ENCODE data around the gene OSBPL2. TPM values are rescaled to one million over a fixed set of nuclear protein-coding genes. Genes with fewer than 3 reads are reported as not detected.

The OSBPL2 gene
- total and polyA plus RNA-seq, 7 donors: 9.6 to 30.9 (median 22.8) TPM

DNA sequence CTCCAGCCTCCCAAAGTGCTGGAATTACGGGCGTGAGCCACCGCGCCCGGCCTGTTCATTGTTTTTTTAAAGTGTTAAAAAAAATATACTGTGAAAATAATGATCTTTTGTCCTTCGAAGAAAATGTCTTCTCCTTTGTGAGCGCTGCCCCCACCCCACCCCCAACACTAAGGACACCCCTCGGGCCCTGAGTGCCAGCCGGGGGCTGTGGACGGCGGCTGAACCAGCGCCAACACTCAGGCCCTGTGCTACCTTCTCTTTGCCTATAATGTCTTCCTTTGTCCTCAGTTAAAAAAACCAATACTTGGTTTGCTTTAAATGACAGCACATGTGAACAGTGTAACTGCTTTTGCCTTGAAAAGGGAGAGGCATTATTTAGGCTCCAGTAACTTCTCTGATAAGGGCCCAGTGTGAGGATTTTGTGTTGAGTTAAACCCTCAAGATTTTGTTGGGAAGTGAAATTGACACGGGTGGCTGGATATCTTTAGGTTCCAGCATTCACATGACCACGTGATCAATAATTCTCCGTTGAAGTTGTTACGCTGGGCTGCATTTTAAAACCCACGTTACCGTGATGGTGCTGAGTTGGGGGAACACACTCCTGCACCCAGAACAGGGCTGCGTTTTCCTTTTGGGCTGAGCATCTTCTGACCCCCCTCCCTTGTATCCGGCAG lies 54.9 kb downstream of the OSBPL2 start:
- TF ChIP-seq, protein P1, sequence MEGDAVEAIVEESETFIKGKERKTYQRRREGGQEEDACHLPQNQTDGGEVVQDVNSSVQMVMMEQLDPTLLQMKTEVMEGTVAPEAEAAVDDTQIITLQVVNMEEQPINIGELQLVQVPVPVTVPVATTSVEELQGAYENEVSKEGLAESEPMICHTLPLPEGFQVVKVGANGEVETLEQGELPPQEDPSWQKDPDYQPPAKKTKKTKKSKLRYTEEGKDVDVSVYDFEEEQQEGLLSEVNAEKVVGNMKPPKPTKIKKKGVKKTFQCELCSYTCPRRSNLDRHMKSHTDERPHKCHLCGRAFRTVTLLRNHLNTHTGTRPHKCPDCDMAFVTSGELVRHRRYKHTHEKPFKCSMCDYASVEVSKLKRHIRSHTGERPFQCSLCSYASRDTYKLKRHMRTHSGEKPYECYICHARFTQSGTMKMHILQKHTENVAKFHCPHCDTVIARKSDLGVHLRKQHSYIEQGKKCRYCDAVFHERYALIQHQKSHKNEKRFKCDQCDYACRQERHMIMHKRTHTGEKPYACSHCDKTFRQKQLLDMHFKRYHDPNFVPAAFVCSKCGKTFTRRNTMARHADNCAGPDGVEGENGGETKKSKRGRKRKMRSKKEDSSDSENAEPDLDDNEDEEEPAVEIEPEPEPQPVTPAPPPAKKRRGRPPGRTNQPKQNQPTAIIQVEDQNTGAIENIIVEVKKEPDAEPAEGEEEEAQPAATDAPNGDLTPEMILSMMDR (IDR thresholded peaks at IDR 0.05): no peak
- WGBS, 3 donors: 90 to 92% (median 91%) methylated on average over 20 of the region's 20 CpGs
- Histone ChIP-seq H3K9me3 (no peaks in the 10 kb centered on the region), H3K4me3 (no peak overlapping the region), H3K4me1 (no peaks in the 10 kb centered on the region), H3K27me3 (ENCODE audit: insufficient read depth in 3 of 3, low read length in 2 of 3) (no peaks in the 10 kb centered on the region), H3K36me3 (ENCODE audit: insufficient read depth in 1 of 2, low read depth in 1 of 2) (peaks cover 4 to 86% of the 10 kb centered on the region in 2 donors), H3K27ac (no peak overlapping the region)
- ATAC-seq (no peak), DNase-seq (no peak)
- intact Hi-C loops (cut with DNase I): no loop called here

DNA sequence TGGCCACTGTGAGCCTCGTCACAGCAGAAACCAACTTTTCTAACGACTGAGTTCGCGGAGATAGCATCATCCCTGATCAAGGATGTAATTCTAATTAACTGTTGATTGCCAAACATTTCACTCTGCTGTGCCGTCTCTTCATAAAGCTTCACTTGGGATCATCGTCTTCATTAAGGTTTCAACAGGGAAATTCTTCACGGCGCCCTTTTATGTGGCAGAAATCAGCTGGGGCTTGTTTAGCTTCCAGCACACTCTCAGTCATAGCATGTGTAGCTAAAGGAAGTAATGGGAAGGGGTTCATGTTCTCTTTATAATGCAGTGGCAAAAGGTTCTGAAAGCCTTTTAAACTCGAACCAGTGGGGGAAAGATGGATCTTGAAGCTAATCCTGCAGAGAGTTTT lies 55.6 kb downstream of the OSBPL2 start:
- ATAC-seq (no peak), DNase-seq (no peak)
- TF ChIP-seq, protein P1 (IDR thresholded peaks at IDR 0.05): no peak
- WGBS, 3 donors: 83 to 86% (median 85%) methylated on average over 9 of the region's 9 CpGs
- intact Hi-C loops (cut with DNase I): no loop called here
- H3K27me3 ChIP-seq (ENCODE audit: insufficient read depth in 3 of 3, low read length in 2 of 3): no peaks in the 10 kb centered on the region
- H3K36me3 ChIP-seq (ENCODE audit: insufficient read depth in 1 of 2, low read depth in 1 of 2): peaks cover 4 to 87% of the 10 kb centered on the region in 2 donors
- H3K27ac ChIP-seq: no peak overlapping the region
- H3K4me1 ChIP-seq: no peaks in the 10 kb centered on the region
- no peak overlapping the region for H3K4me3 ChIP-seq
- no peaks in the 10 kb centered on the region for H3K9me3 ChIP-seq

DNA sequence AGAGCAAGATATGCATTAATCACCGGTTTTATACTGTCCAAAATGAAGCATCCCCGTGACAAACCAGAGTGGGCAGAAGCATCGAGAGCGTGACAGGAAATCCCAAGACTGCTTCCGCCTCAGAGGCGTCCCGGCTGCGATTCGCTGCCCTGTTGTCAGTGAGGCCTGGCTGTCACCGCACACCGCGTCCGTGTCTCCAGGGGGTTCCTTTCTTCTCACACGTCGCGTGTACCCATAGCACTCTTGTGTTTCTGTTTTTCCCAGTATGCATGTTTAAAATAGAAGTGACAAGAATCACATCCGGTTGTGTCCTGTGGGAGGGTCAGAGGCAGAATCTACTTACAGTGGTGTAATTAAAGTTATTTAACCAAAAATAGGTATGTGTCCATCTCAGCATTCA lies 56.2 kb downstream of the OSBPL2 start:
- 61 to 72% (median 63%) methylated on average over 17 of the region's 17 CpGs for WGBS, 3 donors
- Histone ChIP-seq H3K4me1 (no peaks in the 10 kb centered on the region), H3K27ac (no peak overlapping the region), H3K4me3 (no peak overlapping the region), H3K9me3 (no peaks in the 10 kb centered on the region), H3K27me3 (ENCODE audit: insufficient read depth in 3 of 3, low read length in 2 of 3) (no peaks in the 10 kb centered on the region), H3K36me3 (ENCODE audit: insufficient read depth in 1 of 2, low read depth in 1 of 2) (peaks cover 0 to 82% of the 10 kb centered on the region in 2 donors)
- DNase-seq: no peak
- ATAC-seq: no peak
- intact Hi-C loops (cut with DNase I): no loop called here
- TF ChIP-seq, protein P1 (IDR thresholded peaks at IDR 0.05): no peak

DNA sequence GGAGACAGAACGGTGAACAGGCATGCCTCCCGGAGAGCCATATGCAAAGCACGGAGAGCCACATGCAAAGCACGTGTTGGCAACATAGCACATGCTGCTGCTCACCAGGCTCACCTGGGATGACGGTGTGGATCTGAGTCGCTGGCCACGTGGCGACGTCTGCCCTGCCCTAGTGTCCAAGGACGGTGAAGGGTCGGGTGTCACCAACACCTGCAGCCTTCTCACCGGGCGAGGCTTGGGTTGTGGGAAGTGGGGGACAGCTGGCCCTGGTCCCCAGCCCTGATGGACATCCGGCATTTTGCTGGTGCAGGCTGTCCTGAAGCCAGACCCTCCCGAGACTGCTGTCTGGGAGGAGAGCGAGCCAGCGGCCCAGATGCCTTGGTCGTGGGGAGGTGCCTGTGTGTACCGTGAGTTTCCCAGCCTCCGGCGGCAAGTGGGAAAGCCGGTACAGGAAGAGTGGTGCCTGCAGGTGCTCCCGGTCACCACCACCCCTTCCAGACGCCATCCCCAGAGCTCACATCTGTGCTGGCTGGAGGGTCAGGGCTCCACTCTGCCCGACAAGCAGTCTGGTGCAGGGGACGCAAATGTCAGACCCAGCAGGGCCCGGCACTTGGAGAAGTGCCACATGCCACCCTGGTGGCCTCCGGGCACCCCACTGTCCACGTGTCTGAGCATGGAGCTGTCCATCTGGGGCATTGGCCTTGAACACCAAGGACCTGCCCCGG lies 58.6 kb downstream of the OSBPL2 start:
- intact Hi-C loops (cut with DNase I): no loop called here
- Histone ChIP-seq H3K27me3 (ENCODE audit: insufficient read depth in 3 of 3, low read length in 2 of 3) (no peaks in the 10 kb centered on the region), H3K27ac (no peak overlapping the region), H3K9me3 (no peaks in the 10 kb centered on the region), H3K36me3 (ENCODE audit: insufficient read depth in 1 of 2, low read depth in 1 of 2) (peaks cover 0 to 58% of the 10 kb centered on the region in 2 donors), H3K4me1 (no peaks in the 10 kb centered on the region), H3K4me3 (no peak overlapping the region)
- no peak for DNase-seq
- ATAC-seq: peak in 1 of 4 donors; percentile 23
- TF ChIP-seq, protein P1 (IDR thresholded peaks at IDR 0.05): no peak
- WGBS, 3 donors: 63 to 85% (median 72%) methylated on average over 29 to 30 of the region's 30 CpGs

Data from psoas muscle (tissue), 8 donors.